ENCODE data around the gene DOHH.

Gene DOHH

DNA sequence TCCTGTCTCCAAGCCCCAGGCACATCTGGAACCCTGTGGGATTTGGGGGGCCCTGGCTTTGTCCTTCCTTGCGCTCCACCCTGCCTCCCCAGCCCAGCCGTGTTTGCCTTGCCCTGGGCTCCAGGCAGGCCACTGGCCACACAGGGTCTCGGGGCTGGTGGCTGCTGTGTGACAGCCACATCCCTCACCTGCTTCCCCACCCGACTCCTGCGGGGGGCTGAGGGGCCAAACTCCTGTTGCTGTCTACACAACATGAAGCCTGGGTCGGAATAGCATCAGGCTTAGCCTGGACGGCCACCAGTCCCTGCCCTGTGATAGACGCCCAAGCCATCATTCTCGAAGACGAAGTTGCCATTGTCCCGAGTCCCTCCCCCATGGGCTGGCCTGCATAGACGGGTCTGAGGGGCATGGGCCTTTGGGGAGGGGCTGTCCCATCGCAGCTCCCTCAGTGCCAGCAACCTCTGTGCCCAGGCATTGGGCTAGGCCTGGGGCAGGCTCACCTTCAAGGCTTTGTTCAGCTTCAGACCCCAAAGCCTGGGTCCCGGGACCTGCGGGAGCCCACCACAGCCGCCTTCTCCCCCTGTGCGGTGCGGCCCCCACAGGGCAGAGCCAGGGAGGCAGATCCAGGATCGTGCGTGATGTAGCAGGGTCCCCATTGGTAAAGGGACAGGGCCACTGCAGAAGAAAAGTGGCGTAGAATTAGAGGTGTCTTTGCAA lies 23.0 kb upstream of the DOHH start:
- TF ChIP-seq, protein P1, sequence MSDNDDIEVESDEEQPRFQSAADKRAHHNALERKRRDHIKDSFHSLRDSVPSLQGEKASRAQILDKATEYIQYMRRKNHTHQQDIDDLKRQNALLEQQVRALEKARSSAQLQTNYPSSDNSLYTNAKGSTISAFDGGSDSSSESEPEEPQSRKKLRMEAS (IDR thresholded peaks at IDR 0.05) = no peak
- TF ChIP-seq CEBPB (IDR thresholded peaks at IDR 0.05) = no peak
- TF ChIP-seq, protein P2, sequence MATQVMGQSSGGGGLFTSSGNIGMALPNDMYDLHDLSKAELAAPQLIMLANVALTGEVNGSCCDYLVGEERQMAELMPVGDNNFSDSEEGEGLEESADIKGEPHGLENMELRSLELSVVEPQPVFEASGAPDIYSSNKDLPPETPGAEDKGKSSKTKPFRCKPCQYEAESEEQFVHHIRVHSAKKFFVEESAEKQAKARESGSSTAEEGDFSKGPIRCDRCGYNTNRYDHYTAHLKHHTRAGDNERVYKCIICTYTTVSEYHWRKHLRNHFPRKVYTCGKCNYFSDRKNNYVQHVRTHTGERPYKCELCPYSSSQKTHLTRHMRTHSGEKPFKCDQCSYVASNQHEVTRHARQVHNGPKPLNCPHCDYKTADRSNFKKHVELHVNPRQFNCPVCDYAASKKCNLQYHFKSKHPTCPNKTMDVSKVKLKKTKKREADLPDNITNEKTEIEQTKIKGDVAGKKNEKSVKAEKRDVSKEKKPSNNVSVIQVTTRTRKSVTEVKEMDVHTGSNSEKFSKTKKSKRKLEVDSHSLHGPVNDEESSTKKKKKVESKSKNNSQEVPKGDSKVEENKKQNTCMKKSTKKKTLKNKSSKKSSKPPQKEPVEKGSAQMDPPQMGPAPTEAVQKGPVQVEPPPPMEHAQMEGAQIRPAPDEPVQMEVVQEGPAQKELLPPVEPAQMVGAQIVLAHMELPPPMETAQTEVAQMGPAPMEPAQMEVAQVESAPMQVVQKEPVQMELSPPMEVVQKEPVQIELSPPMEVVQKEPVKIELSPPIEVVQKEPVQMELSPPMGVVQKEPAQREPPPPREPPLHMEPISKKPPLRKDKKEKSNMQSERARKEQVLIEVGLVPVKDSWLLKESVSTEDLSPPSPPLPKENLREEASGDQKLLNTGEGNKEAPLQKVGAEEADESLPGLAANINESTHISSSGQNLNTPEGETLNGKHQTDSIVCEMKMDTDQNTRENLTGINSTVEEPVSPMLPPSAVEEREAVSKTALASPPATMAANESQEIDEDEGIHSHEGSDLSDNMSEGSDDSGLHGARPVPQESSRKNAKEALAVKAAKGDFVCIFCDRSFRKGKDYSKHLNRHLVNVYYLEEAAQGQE (IDR thresholded peaks at IDR 0.05; ENCODE audit: low read depth) = no peak
- no peak for TF ChIP-seq ZBTB7A (IDR thresholded peaks at IDR 0.05; ENCODE audit: low read depth)
- TF ChIP-seq TCF12 (IDR thresholded peaks at IDR 0.05; ENCODE audit: low read depth) = no peak
- no peak for TF ChIP-seq EGR1 (IDR thresholded peaks at IDR 0.05)
- TF ChIP-seq FOXM1 (IDR thresholded peaks at IDR 0.05; ENCODE audit: borderline replicate concordance, low read depth) = no peak
- TF ChIP-seq TEAD4 (IDR thresholded peaks at IDR 0.05) = no peak
- TF ChIP-seq YY1 (IDR thresholded peaks at IDR 0.05; ENCODE audit: low read depth) = no peak
- TF ChIP-seq EP300 (IDR thresholded peaks at IDR 0.05; ENCODE audit: borderline replicate concordance) = no peak
- no peak for TF ChIP-seq TAF1 (IDR thresholded peaks at IDR 0.05; ENCODE audit: low read depth)
- TF ChIP-seq RAD21 (IDR thresholded peaks at IDR 0.05; ENCODE audit: low read depth) = no peak
- TF ChIP-seq NFIC (IDR thresholded peaks at IDR 0.05) = no peak
- TF ChIP-seq, protein P3, sequence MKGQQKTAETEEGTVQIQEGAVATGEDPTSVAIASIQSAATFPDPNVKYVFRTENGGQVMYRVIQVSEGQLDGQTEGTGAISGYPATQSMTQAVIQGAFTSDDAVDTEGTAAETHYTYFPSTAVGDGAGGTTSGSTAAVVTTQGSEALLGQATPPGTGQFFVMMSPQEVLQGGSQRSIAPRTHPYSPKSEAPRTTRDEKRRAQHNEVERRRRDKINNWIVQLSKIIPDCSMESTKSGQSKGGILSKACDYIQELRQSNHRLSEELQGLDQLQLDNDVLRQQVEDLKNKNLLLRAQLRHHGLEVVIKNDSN (IDR thresholded peaks at IDR 0.05) = no peak
- no peak for TF ChIP-seq CREB1 (IDR thresholded peaks at IDR 0.05; ENCODE audit: low read depth)

DNA sequence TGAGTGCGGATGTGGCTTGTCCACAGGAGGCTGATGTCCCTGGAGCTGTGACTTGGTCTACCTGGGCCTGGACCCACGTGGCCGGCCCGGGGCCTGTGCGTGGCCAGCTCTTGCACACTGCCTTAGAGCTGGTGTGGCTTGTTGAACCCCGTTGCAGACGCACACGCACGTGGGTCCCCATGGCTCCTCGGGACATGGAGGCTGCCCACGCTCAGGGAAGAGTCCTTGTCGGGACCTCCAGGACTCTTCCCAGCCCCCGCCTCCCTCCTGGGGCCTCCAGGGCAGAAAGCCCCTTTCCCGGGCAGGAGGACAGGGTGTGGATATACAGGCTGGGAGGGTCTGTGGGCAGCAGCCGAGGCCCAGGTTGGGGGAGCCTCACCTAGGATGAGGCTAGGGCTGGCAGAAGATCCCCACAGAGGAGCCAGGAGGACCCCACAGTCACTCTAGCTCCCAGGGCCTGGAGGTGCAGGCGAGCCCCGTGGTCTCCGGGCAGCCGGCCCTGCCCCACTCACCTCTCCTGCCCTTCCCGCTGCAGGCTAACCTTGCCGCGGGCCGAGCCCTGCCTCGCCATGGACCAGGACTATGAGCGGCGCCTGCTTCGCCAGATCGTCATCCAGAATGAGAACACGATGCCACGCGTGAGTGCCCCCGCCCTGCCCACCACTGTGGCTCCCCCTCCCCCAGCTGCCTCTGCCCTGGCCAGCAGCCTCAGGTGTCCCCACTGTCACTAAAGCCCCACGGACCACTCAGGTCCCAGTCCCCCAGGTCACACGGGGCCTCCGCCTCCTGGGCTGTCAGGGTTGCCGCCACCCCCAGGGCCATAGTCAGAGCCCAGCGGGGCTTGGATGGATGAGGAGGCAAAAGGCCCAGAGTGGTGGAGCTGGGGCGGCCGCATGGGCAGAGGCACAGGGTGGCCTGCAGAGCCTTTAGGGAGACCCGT lies 22.2 kb upstream of the DOHH start:
- TF ChIP-seq ZBTB7A (IDR thresholded peaks at IDR 0.05; ENCODE audit: low read depth) (no peak), NFIC (IDR thresholded peaks at IDR 0.05) (no peak), TCF12 (IDR thresholded peaks at IDR 0.05; ENCODE audit: low read depth) (no peak), YY1 (IDR thresholded peaks at IDR 0.05; ENCODE audit: low read depth) (no peak), TEAD4 (IDR thresholded peaks at IDR 0.05) (no peak), CEBPB (IDR thresholded peaks at IDR 0.05) (no peak), EGR1 (IDR thresholded peaks at IDR 0.05) (no peak), CREB1 (IDR thresholded peaks at IDR 0.05; ENCODE audit: low read depth) (no peak), RAD21 (IDR thresholded peaks at IDR 0.05; ENCODE audit: low read depth) (no peak)
- TF ChIP-seq, protein P3 (IDR thresholded peaks at IDR 0.05) = no peak
- TF ChIP-seq, protein P2 (IDR thresholded peaks at IDR 0.05; ENCODE audit: low read depth) = no peak

DNA sequence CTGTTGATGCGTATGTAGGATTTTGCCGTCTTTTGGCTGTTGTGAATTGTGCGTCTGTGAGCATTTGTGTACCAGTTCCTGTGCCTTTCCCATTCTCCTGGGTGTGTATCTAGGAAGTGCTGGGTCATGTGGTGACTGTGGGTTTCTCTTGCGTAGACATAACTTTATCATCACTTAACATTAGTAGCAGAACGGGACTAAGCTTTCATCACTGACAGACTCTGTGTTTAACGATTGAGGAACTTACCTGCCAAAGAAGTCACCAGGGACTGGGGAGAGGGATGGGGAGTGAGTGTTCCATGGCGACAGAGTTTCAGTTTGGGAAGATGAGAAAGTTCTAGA lies 20.6 kb upstream of the DOHH start:
- TF ChIP-seq, protein P1 (IDR thresholded peaks at IDR 0.05) = no peak
- TF ChIP-seq TEAD4 (IDR thresholded peaks at IDR 0.05) (no peak), RAD21 (IDR thresholded peaks at IDR 0.05; ENCODE audit: low read depth) (no peak), ZBTB7A (IDR thresholded peaks at IDR 0.05; ENCODE audit: low read depth) (no peak)

DNA sequence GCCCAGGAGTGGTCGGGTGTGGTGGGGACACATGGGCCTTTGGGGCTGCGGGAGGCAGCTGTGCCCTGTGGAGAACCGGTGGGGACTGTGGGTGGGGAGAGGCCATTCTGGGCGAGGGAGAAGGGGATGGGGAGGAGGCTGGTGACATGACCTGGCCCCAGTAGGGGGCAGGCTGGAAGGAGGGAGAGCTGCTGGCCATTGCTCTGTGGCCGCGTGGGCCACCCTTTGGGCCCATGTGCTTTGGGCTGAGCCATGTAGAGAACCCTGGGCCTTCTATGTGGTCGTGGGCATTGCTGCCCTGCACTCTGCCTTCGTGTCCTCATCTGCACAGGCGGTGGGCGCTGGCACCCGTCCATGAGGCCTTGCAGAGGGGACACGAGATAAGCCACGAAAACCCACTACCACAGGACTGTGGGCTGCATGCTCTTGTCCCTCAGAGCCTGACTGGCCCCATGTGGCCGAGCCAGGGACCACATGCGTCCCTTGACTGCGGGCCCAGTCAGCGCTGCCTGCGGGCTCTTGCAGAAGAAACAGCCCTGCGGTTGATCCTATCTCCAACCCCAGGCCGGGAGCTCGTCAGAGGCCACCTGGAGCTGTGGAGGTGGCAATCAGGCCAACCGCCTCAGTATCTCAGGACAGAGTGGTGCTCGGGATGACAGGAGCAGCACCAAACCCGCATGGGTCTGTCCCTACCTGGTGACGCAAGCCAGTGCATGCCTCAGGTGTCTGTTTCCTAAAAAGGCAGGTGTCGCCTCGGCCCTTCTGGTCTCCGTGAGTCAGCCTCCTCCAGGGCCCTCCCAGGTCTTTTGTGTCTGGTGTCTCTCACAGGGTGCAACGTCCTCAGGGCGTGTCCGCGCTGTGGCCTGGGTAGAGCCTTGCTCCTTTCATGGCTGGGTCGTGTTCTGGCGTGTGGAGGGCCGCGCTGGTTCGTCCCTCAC lies 20.0 kb upstream of the DOHH start:
- TF ChIP-seq, protein P2 (IDR thresholded peaks at IDR 0.05; ENCODE audit: low read depth) = no peak
- no peak for TF ChIP-seq ZBTB7A (IDR thresholded peaks at IDR 0.05; ENCODE audit: low read depth)
- TF ChIP-seq CEBPB (IDR thresholded peaks at IDR 0.05) = no peak
- TF ChIP-seq EP300 (IDR thresholded peaks at IDR 0.05; ENCODE audit: borderline replicate concordance) = no peak
- no peak for TF ChIP-seq NFIC (IDR thresholded peaks at IDR 0.05)
- TF ChIP-seq CREB1 (IDR thresholded peaks at IDR 0.05; ENCODE audit: low read depth) = no peak
- no peak for TF ChIP-seq TEAD4 (IDR thresholded peaks at IDR 0.05)
- no peak for TF ChIP-seq TAF1 (IDR thresholded peaks at IDR 0.05; ENCODE audit: low read depth)
- TF ChIP-seq, protein P1 (IDR thresholded peaks at IDR 0.05) = no peak
- no peak for TF ChIP-seq YY1 (IDR thresholded peaks at IDR 0.05; ENCODE audit: low read depth)
- TF ChIP-seq, protein P3 (IDR thresholded peaks at IDR 0.05) = no peak
- no peak for TF ChIP-seq FOXM1 (IDR thresholded peaks at IDR 0.05; ENCODE audit: borderline replicate concordance, low read depth)
- TF ChIP-seq TCF12 (IDR thresholded peaks at IDR 0.05; ENCODE audit: low read depth) = no peak
- no peak for TF ChIP-seq RAD21 (IDR thresholded peaks at IDR 0.05; ENCODE audit: low read depth)
- TF ChIP-seq EGR1 (IDR thresholded peaks at IDR 0.05) = no peak
